Stimulated activated CD8-positive, alpha-beta memory T cell treated with anti-CD3 and anti-CD28 coated beads, Interleukin-15, amount 100 ng/mL, for 24 hours (primary cell): ENCODE results near the gene ITCH.
"Not testable (repeated sequence)": the region's sequence is repeated elsewhere in the genome, so short reads cannot be mapped to it uniquely, and the experiment has no call there.

Experiments
- DNase-seq: peaks from one replicate; pipeline ENCODE4 v3.0.0-alpha.2; 2020; ENCODE audit warnings: low read depth

ITCH gene

GRCh38 chr20:34458631-34459030 is 95.6 kb downstream of the ITCH start:
- DNase-seq, result no peak

GRCh38 chr20:34459209-34459897 is 96.3 kb downstream of the ITCH start:
- DNase-seq, result no peak

- DNase-seq, result no peak
These were observed 98.7 kb downstream of the ITCH start for GRCh38 chr20:34461779-34462087.

GRCh38 chr20:34468951-34469350 is 105.9 kb downstream of the ITCH start:
- DNase-seq, result no peak

- no peak for DNase-seq
These were observed 109.3 kb downstream of the ITCH start for GRCh38 chr20:34472246-34472925.

- DNase-seq, result no peak
These were observed 110.3 kb downstream of the ITCH start for GRCh38 chr20:34473262-34473883.

GRCh38 chr20:34475979-34476736 is 113.1 kb downstream of the ITCH start:
- DNase-seq, result no peak

GRCh38 chr20:34479627-34480026 is 116.6 kb downstream of the ITCH start:
- DNase-seq, result no peak

- not testable (repeated sequence) for DNase-seq
These were observed 119.1 kb downstream of the ITCH start for GRCh38 chr20:34482154-34482553.

GRCh38 chr20:34483585-34484220 is 120.6 kb downstream of the ITCH start:
- DNase-seq, result not testable (repeated sequence)

- no peak for DNase-seq
These were observed 122.1 kb downstream of the ITCH start for GRCh38 chr20:34485068-34485634.

GRCh38 chr20:34491226-34491931 is 128.3 kb downstream of the ITCH start:
- DNase-seq, result no peak

GRCh38 chr20:34491932-34492509 is 128.9 kb downstream of the ITCH start:
- DNase-seq, result no peak

- no peak for DNase-seq
These were observed 130.6 kb downstream of the ITCH start for GRCh38 chr20:34493646-34494045.

- DNase-seq, result no peak
These were observed 132.2 kb downstream of the ITCH start for GRCh38 chr20:34495307-34495706.

- DNase-seq, result no peak
These were observed 132.8 kb downstream of the ITCH start for GRCh38 chr20:34495916-34496315.

- DNase-seq, result not testable (repeated sequence)
These were observed 134.5 kb downstream of the ITCH start for GRCh38 chr20:34497596-34497995.

- DNase-seq, result no peak
These were observed 137.8 kb downstream of the ITCH start for GRCh38 chr20:34500823-34501222.

- no peak for DNase-seq
These were observed 143.4 kb downstream of the ITCH start for GRCh38 chr20:34506480-34506879.

- no peak for DNase-seq
These were observed 144.8 kb downstream of the ITCH start for GRCh38 chr20:34507702-34508413.
